ENCODE measurements around the gene SH3PXD2A.
"Not testable (repeated sequence)": the region's sequence is repeated elsewhere in the genome, so short reads cannot be mapped to it uniquely, and the experiment has no call there.

DNA sequence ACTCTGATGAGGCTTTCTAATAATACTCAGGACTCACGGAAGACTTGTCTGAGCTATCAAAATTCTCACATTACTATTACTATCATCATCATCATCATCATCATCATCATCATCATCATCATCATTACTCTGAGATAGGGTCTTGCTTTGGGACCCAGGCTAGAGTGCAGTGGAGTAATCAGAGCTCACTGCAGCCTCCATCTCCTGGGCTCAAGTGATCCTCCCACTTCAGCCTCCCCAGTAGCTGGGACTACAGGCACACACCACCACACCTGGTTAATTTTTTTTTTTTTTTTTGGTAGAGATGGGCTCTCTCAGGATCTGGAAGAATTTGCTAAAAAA is 249.3 kb downstream of the SH3PXD2A start:
- TF ChIP-seq, protein P1, sequence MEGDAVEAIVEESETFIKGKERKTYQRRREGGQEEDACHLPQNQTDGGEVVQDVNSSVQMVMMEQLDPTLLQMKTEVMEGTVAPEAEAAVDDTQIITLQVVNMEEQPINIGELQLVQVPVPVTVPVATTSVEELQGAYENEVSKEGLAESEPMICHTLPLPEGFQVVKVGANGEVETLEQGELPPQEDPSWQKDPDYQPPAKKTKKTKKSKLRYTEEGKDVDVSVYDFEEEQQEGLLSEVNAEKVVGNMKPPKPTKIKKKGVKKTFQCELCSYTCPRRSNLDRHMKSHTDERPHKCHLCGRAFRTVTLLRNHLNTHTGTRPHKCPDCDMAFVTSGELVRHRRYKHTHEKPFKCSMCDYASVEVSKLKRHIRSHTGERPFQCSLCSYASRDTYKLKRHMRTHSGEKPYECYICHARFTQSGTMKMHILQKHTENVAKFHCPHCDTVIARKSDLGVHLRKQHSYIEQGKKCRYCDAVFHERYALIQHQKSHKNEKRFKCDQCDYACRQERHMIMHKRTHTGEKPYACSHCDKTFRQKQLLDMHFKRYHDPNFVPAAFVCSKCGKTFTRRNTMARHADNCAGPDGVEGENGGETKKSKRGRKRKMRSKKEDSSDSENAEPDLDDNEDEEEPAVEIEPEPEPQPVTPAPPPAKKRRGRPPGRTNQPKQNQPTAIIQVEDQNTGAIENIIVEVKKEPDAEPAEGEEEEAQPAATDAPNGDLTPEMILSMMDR (conservative IDR thresholded peaks at IDR 0.05 in 1 of 2, IDR thresholded peaks at IDR 0.05 in 1 of 2; ENCODE audit: extremely low read depth in 1 of 2, insufficient read depth in 1 of 2, low read depth in 1 of 2, low read length in 2 of 2), result not testable (repeated sequence)
- not testable (repeated sequence) for TF ChIP-seq EZH2 (IDR thresholded peaks at IDR 0.05; ENCODE audit: borderline replicate concordance, low read length)

All from mammary epithelial cell (primary cell).